SU-DHL-6 (cell line): ENCODE data around the gene CDKAL1.

Experiments used
- H2AFZ ChIP-seq: fragments of 200-600 bp; sonication (generic); 2 replicates; pipeline ENCODE4 v1.6.1; 2014; ENCODE audit warnings: low read depth, mild to moderate bottlenecking, moderate library complexity, mixed read lengths, antibody characterized with exemption, low read length; ENCODE audit not compliant: severe bottlenecking
- H3F3A ChIP-seq: fragments of 200-600 bp; shearing (Covaris generic); 2 replicates; pipeline ENCODE4 v1.6.0; 2016; ENCODE audit warnings: antibody characterized with exemption, mild to moderate bottlenecking; ENCODE audit not compliant: insufficient read depth
- H3K27ac ChIP-seq: fragments of 200-600 bp; sonication (generic); 2 replicates; pipeline ENCODE4 v1.5.1; 2016; ENCODE audit warnings: low read depth, mild to moderate bottlenecking, low read length, moderate library complexity, mixed read lengths
- H3K27me3 ChIP-seq: fragments of 200-600 bp; sonication (generic), shearing (Covaris generic); 2 replicates; pipeline ENCODE4 v1.6.0; 2014; ENCODE audit warnings: mild to moderate bottlenecking, low read length
- H3K36me3 ChIP-seq: fragments of 200-600 bp; sonication (generic); 2 replicates; pipeline ENCODE4 v1.6.1; 2014; ENCODE audit warnings: mild to moderate bottlenecking, low read length, mixed read lengths
- H3K4me2 ChIP-seq: fragments of 300-600, 200-600 bp; shearing (Covaris generic), sonication (generic); 2 replicates; pipeline ENCODE4 v1.6.0; 2014; ENCODE audit warnings: low read length, low read depth, mild to moderate bottlenecking; ENCODE audit not compliant: poor library complexity, severe bottlenecking
- H3K4me3 ChIP-seq: fragments of 200-600 bp; sonication (generic); 2 replicates; pipeline ENCODE4 v1.5.1; 2014; ENCODE audit warnings: antibody characterized with exemption, low read length, mild to moderate bottlenecking, mixed read lengths; ENCODE audit not compliant: insufficient read depth, poor library complexity, severe bottlenecking
- H3K79me2 ChIP-seq: fragments of 200-600 bp; sonication (generic); 2 replicates; pipeline ENCODE4 v1.6.1; 2014; ENCODE audit warnings: mild to moderate bottlenecking, low read length, moderate library complexity; ENCODE audit not compliant: insufficient read depth
- H3K9ac ChIP-seq: fragments of 200-600 bp; sonication (generic); 2 replicates; pipeline ENCODE4 v1.7.0; 2014; ENCODE audit warnings: mild to moderate bottlenecking, low read length
- H3K9me2 ChIP-seq: fragments of 200-600 bp; sonication (generic); replicated peaks from 2 replicates; pipeline ENCODE4 v1.6.1; 2014; ENCODE audit warnings: low read length; ENCODE audit not compliant: insufficient read depth
- H3K9me3 ChIP-seq: fragments of 200-600 bp; sonication (generic); 2 replicates; pipeline ENCODE4 v1.6.1; 2014; ENCODE audit warnings: low read length, mixed read lengths; ENCODE audit not compliant: insufficient read depth
- H4K20me1 ChIP-seq: fragments of 200-600 bp; sonication (generic); 2 replicates; pipeline ENCODE4 v1.6.1; 2014; ENCODE audit warnings: low read depth, mild to moderate bottlenecking, antibody characterized with exemption, low read length, moderate library complexity, mixed read lengths
- EZH2phosphoT487 ChIP-seq: fragments of 200-600 bp; sonication (generic), shearing (Covaris generic); conservative IDR thresholded peaks from 2 replicates; pipeline ENCODE4 v1.6.1; 2018; ENCODE audit warnings: mild to moderate bottlenecking, antibody characterized with exemption, low read length, moderate library complexity, mixed read lengths
- TF ChIP-seq, protein P1 (sequence below): fragments of 200-600 bp; sonication (generic); IDR thresholded peaks from one replicate; pipeline ENCODE4 v1.5.1; 2017; ENCODE audit warnings: antibody characterized with exemption, mild to moderate bottlenecking, low read length, moderate library complexity; ENCODE audit not compliant: insufficient read depth, poor library complexity, severe bottlenecking

Gene CDKAL1

DNA sequence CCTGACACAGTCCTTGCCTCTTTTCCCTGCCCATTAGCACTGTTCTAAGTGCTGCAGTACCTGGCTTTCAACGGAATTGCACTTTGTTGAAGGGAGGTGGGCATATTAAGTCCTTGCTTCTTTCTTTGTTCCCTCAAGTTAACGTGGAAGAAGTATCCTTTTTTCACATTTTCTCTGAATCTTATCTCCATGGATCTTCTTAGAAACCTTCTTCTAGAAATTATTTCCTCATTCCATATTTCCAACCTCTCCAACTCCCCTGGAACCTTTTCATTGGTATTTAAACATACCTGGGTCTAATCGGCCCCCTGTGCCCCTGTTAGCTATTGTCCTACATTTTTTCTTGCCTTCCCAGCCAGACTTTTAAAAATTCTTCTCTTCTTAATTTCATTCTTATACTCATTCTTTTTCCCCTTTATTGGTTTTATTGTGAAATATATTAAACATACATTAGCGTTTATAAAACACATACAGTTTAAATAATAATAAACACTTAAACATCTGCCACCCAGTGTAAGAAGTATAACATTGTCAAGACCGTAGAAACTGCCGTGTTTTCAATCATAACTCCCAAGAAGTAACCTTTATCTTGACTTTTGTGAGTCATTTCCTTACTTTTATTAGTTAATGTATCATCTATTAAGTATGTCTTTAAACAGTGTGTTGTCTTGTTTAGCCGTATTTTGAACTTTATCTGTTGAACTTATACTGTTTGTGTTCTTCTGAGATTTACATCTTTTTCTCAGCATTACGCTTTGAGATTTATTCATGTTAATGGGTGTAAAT lies 118.2 kb downstream of the CDKAL1 start:
- Histone ChIP-seq H3K79me2 (peaks cover 9% of the 10 kb centered on the region; the same call in 1 of the 2 replicates), H3F3A (no peaks in the 10 kb centered on the region), H3K9ac (no peak overlapping the region), H3K27me3 (no peaks in the 10 kb centered on the region), H4K20me1 (no peaks in the 10 kb centered on the region), H3K9me2 (no peaks in the 10 kb centered on the region), H2AFZ (no peak overlapping the region), H3K36me3 (peaks cover 18% of the 10 kb centered on the region; the same call in 1 of the 2 replicates), H3K27ac (no peak overlapping the region), H3K4me3 (no peak overlapping the region), H3K4me2 (no peak overlapping the region), H3K9me3 (no peaks in the 10 kb centered on the region)
- no peak for TF ChIP-seq EZH2phosphoT487
- TF ChIP-seq, protein P1, sequence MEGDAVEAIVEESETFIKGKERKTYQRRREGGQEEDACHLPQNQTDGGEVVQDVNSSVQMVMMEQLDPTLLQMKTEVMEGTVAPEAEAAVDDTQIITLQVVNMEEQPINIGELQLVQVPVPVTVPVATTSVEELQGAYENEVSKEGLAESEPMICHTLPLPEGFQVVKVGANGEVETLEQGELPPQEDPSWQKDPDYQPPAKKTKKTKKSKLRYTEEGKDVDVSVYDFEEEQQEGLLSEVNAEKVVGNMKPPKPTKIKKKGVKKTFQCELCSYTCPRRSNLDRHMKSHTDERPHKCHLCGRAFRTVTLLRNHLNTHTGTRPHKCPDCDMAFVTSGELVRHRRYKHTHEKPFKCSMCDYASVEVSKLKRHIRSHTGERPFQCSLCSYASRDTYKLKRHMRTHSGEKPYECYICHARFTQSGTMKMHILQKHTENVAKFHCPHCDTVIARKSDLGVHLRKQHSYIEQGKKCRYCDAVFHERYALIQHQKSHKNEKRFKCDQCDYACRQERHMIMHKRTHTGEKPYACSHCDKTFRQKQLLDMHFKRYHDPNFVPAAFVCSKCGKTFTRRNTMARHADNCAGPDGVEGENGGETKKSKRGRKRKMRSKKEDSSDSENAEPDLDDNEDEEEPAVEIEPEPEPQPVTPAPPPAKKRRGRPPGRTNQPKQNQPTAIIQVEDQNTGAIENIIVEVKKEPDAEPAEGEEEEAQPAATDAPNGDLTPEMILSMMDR, result no peak

DNA sequence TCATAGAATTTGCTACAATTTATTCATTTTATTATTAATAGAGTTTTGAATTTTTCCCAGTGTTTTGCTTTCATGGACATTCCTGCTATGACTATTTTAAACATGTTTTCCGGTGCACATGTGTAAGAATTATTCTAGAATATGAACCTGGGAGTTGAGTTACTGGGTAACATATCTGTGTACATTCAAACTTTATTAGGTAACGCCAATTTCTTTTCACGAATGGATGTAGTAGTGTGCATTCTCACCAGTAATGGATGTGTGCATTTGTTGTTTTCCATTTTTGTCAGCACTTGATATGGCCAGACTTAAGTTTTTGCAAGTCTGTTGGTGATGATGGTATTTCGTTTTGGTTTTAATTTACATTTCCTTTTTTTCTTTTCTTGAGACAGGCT lies 118.8 kb downstream of the CDKAL1 start:
- H3K9ac ChIP-seq, result no peak overlapping the region
- H3K4me2 ChIP-seq, result no peak overlapping the region
- no peaks in the 10 kb centered on the region for H4K20me1 ChIP-seq
- peaks cover 9% of the 10 kb centered on the region; the same call in 1 of the 2 replicates for H3K79me2 ChIP-seq
- H3F3A ChIP-seq, result no peaks in the 10 kb centered on the region
- H3K9me3 ChIP-seq, result no peaks in the 10 kb centered on the region
- no peak overlapping the region for H3K4me3 ChIP-seq
- peaks cover 18% of the 10 kb centered on the region; the same call in 1 of the 2 replicates for H3K36me3 ChIP-seq
- no peaks in the 10 kb centered on the region for H3K9me2 ChIP-seq
- TF ChIP-seq, protein P1, result no peak
- TF ChIP-seq EZH2phosphoT487, result no peak
- no peak overlapping the region for H3K27ac ChIP-seq
- H2AFZ ChIP-seq, result no peak overlapping the region
- H3K27me3 ChIP-seq, result no peaks in the 10 kb centered on the region

DNA sequence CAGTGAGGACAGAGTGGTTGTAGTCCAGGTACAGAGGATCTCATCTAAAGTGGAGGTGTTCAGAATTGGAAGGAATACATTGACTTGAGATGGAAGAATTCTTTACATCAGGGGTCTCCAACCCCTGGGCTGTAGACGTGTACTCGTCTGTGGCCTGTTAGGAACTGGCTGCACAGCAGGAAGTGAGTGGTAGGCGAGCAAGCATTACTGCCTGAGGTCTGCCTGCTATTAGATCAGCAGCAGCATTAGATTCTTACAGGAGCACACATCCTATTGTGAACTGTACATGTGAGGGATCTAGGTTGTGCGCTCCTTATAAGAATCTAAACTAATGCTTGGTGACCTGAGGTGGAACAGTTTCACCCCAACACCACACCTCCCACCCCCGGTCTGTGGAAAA lies 121.1 kb downstream of the CDKAL1 start:
- Histone ChIP-seq H3F3A (no peaks in the 10 kb centered on the region), H4K20me1 (peaks cover 5% of the 10 kb centered on the region), H3K4me3 (no peak overlapping the region), H3K9me3 (no peaks in the 10 kb centered on the region), H3K36me3 (0 out of 2 replicates have a peak, but pooled peaks cover 12% of the 10 kb centered on the region), H3K27ac (no peak overlapping the region), H3K9me2 (no peaks in the 10 kb centered on the region), H3K79me2 (peaks cover 9% of the 10 kb centered on the region; the same call in 1 of the 2 replicates), H3K27me3 (no peaks in the 10 kb centered on the region), H3K9ac (no peak overlapping the region), H2AFZ (no peak overlapping the region), H3K4me2 (no peak overlapping the region)
- TF ChIP-seq, protein P1, result no peak
- no peak for TF ChIP-seq EZH2phosphoT487
